ENCODE data around the gene CPA3.

CPA3 gene

DNA sequence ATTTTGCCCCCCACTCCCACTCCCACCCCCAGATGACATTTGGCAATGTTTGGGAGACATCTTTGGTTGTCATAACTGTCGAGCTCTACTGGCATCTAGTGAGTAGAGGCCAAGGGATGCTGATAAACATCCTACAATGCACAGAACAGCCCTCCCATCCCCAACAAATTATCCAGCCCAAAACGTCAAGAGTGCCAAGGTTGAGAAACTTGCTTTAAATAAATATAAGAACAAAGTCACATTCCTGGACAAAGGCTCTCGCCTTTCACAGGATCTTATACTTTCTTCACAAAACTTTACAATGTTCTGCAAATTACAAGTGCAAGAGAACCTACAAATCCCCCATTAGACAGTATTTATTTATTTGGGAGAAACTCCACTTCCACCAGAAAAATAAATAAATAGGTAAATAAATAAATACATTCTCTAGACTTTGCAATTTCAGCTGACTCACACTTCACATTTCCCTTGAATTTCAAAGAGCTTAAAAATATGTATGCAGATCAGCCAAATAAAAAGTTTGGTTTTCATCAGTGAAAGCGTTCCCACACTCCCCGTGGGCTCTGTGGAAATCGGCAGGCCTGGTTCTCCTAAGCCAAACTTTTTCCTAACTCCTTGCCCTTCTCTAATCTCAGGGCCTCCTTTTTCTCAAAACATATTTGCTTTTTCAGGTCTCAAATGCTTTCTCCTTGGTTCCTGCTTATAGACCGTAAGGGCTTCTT, 12.7 kb upstream of the CPA3 start:
- H3K27ac ChIP-seq (ENCODE audit: extremely low read depth, low read depth, low read length) = no peak overlapping the region
- POLR2A ChIA-PET = no interaction called here
- no peak for TF ChIP-seq ZNF37A (tag by site-specific recombination; IDR thresholded peaks at IDR 0.05)
- no peak for TF ChIP-seq ZBTB20 (tag by site-specific recombination; IDR thresholded peaks at IDR 0.05)
- TF ChIP-seq, protein P1, sequence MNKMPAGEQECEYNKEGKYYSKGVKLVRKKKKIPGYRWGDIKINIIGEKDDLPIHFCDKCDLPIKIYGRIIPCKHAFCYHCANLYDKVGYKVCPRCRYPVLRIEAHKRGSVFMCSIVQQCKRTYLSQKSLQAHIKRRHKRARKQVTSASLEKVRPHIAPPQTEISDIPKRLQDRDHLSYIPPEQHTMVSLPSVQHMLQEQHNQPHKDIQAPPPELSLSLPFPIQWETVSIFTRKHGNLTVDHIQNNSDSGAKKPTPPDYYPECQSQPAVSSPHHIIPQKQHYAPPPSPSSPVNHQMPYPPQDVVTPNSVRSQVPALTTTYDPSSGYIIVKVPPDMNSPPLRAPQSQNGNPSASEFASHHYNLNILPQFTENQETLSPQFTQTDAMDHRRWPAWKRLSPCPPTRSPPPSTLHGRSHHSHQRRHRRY (tag by site-specific recombination; IDR thresholded peaks at IDR 0.05) = no peak
- TF ChIP-seq ZNF558 (tag by site-specific recombination; IDR thresholded peaks at IDR 0.05) = no peak
- no peak for TF ChIP-seq ZNF501 (tag by site-specific recombination; IDR thresholded peaks at IDR 0.05)
- TF ChIP-seq ZNF140 (tag by site-specific recombination; IDR thresholded peaks at IDR 0.05) = no peak
- TF ChIP-seq, protein P2, sequence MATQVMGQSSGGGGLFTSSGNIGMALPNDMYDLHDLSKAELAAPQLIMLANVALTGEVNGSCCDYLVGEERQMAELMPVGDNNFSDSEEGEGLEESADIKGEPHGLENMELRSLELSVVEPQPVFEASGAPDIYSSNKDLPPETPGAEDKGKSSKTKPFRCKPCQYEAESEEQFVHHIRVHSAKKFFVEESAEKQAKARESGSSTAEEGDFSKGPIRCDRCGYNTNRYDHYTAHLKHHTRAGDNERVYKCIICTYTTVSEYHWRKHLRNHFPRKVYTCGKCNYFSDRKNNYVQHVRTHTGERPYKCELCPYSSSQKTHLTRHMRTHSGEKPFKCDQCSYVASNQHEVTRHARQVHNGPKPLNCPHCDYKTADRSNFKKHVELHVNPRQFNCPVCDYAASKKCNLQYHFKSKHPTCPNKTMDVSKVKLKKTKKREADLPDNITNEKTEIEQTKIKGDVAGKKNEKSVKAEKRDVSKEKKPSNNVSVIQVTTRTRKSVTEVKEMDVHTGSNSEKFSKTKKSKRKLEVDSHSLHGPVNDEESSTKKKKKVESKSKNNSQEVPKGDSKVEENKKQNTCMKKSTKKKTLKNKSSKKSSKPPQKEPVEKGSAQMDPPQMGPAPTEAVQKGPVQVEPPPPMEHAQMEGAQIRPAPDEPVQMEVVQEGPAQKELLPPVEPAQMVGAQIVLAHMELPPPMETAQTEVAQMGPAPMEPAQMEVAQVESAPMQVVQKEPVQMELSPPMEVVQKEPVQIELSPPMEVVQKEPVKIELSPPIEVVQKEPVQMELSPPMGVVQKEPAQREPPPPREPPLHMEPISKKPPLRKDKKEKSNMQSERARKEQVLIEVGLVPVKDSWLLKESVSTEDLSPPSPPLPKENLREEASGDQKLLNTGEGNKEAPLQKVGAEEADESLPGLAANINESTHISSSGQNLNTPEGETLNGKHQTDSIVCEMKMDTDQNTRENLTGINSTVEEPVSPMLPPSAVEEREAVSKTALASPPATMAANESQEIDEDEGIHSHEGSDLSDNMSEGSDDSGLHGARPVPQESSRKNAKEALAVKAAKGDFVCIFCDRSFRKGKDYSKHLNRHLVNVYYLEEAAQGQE (tag by site-specific recombination; IDR thresholded peaks at IDR 0.05) = no peak
- TF ChIP-seq KLF9 (tag by site-specific recombination; IDR thresholded peaks at IDR 0.05; ENCODE audit: low read depth) = no peak
- TF ChIP-seq HOXC10 (CRISPR knock-in tag; IDR thresholded peaks at IDR 0.05) = no peak
- TF ChIP-seq ZNF341 (tag by site-specific recombination; IDR thresholded peaks at IDR 0.05; ENCODE audit: low read depth) = no peak
- TF ChIP-seq, protein P3, sequence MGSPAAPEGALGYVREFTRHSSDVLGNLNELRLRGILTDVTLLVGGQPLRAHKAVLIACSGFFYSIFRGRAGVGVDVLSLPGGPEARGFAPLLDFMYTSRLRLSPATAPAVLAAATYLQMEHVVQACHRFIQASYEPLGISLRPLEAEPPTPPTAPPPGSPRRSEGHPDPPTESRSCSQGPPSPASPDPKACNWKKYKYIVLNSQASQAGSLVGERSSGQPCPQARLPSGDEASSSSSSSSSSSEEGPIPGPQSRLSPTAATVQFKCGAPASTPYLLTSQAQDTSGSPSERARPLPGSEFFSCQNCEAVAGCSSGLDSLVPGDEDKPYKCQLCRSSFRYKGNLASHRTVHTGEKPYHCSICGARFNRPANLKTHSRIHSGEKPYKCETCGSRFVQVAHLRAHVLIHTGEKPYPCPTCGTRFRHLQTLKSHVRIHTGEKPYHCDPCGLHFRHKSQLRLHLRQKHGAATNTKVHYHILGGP (tag by site-specific recombination; IDR thresholded peaks at IDR 0.05) = no peak
- TF ChIP-seq, protein P4, sequence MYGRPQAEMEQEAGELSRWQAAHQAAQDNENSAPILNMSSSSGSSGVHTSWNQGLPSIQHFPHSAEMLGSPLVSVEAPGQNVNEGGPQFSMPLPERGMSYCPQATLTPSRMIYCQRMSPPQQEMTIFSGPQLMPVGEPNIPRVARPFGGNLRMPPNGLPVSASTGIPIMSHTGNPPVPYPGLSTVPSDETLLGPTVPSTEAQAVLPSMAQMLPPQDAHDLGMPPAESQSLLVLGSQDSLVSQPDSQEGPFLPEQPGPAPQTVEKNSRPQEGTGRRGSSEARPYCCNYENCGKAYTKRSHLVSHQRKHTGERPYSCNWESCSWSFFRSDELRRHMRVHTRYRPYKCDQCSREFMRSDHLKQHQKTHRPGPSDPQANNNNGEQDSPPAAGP (tag by site-specific recombination; IDR thresholded peaks at IDR 0.05) = no peak
- no peak for TF ChIP-seq ZNF350 (tag by site-specific recombination; IDR thresholded peaks at IDR 0.05)
- no peak for TF ChIP-seq WT1 (tag by site-specific recombination; IDR thresholded peaks at IDR 0.05)
- CTCF ChIA-PET = interaction anchor here (1.7 kb wide), 1 partner anchor 10 kb away, joined by 8 read pairs; no protein-coding TSS in a partner anchor
- no peak overlapping the region for H3K4me3 ChIP-seq (ENCODE audit: low read depth, low read length)
- no peaks in the 10 kb centered on the region for H3K4me1 ChIP-seq (ENCODE audit: control insufficient read depth, insufficient read depth, low read length)
- H3K9me3 ChIP-seq (ENCODE audit: control insufficient read depth, insufficient read depth, low read depth, low read length) = no peaks in the 10 kb centered on the region
- H3K36me3 ChIP-seq (ENCODE audit: control insufficient read depth in 2 of 2, insufficient read depth in 1 of 2, low read length in 2 of 2) = no peaks in the 10 kb centered on the region

DNA sequence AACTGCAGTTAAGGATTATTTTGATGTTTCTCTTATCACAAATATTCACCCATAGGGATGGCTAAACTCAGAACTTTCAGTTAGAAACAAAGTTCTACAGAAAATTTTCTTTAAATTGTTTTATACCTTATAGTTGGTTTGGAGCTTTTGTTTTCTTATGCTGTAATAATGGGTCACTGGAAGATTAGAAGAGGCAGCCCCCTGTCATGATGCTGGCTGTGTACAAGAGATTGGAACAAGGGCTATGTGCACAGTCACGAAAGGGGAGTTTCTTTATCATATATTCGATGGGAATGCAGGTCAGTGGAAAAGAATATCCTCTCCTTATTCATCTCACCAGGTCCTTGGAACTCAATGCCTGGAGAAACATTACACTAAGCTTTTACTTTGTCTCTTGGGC, 12.0 kb upstream of the CPA3 start:
- no peaks in the 10 kb centered on the region for H3K4me1 ChIP-seq (ENCODE audit: control insufficient read depth, insufficient read depth, low read length)
- H3K9me3 ChIP-seq (ENCODE audit: control insufficient read depth, insufficient read depth, low read depth, low read length) = no peaks in the 10 kb centered on the region
- H3K36me3 ChIP-seq (ENCODE audit: control insufficient read depth in 2 of 2, insufficient read depth in 1 of 2, low read length in 2 of 2) = no peaks in the 10 kb centered on the region
- H3K27ac ChIP-seq (ENCODE audit: extremely low read depth, low read depth, low read length) = no peak overlapping the region
- ChIA-PET POLR2A (no interaction called here), CTCF (interaction anchor here (1.7 kb wide), 1 partner anchor 9 kb away, joined by 8 read pairs; no protein-coding TSS in a partner anchor)
- no peak overlapping the region for H3K4me3 ChIP-seq (ENCODE audit: low read depth, low read length)
- TF ChIP-seq ZNF548 (tag by site-specific recombination; IDR thresholded peaks at IDR 0.05) = no peak
- TF ChIP-seq ZNF776 (tag by site-specific recombination; IDR thresholded peaks at IDR 0.05; ENCODE audit: borderline replicate concordance) = no peak
- no peak for TF ChIP-seq ZNF596 (tag by site-specific recombination; IDR thresholded peaks at IDR 0.05)
- TF ChIP-seq, protein P5, sequence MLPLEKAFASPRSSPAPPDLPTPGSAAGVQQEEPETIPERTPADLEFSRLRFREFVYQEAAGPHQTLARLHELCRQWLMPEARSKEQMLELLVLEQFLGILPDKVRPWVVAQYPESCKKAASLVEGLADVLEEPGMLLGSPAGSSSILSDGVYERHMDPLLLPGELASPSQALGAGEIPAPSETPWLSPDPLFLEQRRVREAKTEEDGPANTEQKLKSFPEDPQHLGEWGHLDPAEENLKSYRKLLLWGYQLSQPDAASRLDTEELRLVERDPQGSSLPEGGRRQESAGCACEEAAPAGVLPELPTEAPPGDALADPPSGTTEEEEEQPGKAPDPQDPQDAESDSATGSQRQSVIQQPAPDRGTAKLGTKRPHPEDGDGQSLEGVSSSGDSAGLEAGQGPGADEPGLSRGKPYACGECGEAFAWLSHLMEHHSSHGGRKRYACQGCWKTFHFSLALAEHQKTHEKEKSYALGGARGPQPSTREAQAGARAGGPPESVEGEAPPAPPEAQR (tag by site-specific recombination; IDR thresholded peaks at IDR 0.05) = no peak
- TF ChIP-seq ZNF426 (tag by site-specific recombination; IDR thresholded peaks at IDR 0.05) = no peak
- TF ChIP-seq, protein P6, sequence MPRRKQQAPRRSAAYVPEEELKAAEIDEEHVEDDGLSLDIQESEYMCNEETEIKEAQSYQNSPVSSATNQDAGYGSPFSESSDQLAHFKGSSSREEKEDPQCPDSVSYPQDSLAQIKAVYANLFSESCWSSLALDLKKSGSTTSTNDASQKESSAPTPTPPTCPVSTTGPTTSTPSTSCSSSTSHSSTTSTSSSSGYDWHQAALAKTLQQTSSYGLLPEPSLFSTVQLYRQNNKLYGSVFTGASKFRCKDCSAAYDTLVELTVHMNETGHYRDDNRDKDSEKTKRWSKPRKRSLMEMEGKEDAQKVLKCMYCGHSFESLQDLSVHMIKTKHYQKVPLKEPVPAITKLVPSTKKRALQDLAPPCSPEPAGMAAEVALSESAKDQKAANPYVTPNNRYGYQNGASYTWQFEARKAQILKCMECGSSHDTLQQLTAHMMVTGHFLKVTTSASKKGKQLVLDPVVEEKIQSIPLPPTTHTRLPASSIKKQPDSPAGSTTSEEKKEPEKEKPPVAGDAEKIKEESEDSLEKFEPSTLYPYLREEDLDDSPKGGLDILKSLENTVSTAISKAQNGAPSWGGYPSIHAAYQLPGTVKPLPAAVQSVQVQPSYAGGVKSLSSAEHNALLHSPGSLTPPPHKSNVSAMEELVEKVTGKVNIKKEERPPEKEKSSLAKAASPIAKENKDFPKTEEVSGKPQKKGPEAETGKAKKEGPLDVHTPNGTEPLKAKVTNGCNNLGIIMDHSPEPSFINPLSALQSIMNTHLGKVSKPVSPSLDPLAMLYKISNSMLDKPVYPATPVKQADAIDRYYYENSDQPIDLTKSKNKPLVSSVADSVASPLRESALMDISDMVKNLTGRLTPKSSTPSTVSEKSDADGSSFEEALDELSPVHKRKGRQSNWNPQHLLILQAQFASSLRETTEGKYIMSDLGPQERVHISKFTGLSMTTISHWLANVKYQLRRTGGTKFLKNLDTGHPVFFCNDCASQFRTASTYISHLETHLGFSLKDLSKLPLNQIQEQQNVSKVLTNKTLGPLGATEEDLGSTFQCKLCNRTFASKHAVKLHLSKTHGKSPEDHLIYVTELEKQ (tag by site-specific recombination; IDR thresholded peaks at IDR 0.05; ENCODE audit: borderline replicate concordance) = no peak
